Measurements from ENCODE around the gene SIRPD. TPM values are rescaled to one million over a fixed set of nuclear protein-coding genes. Genes with fewer than 3 reads are reported as not detected.

Gene SIRPD
- polyA plus RNA-seq, 3 donors, result not detected

Other genes starting within 250 kb of the SIRPD start
- 1 to 10 TPM; 2.0 to 3.3 (median 3.1) TPM for gene SDCBP2, start 228.6 kb downstream of the SIRPD start, polyA plus RNA-seq (ENCODE audit: insufficient read length in 3 of 3)
- gene FKBP1A, start 164.7 kb downstream of the SIRPD start, polyA plus RNA-seq (ENCODE audit: insufficient read length in 3 of 3), result 100 to 1,000 TPM; 324 to 402 (median 371) TPM
- 100 to 1,000 TPM in 2 of 3 donors, 10 to 100 TPM in 1; 96.5 to 110 (median 103) TPM for gene NSFL1C, start 90.9 kb downstream of the SIRPD start, polyA plus RNA-seq (ENCODE audit: insufficient read length in 3 of 3)
- under 1 TPM; 0.79 to 0.87 (median 0.83) TPM for gene SIRPB2, start 66.3 kb downstream of the SIRPD start, polyA plus RNA-seq (ENCODE audit: insufficient read length in 3 of 3)
- 1 to 10 TPM in 2 of 3 donors, under 1 TPM in 1; 0.56 to 1.5 (median 1.1) TPM for gene SIRPB1, start 62.3 kb upstream of the SIRPD start, polyA plus RNA-seq (ENCODE audit: insufficient read length in 3 of 3)
- not detected for gene SIRPG, start 100.1 kb upstream of the SIRPD start, polyA plus RNA-seq (ENCODE audit: insufficient read length in 3 of 3)